NB4 (cell line): ENCODE results near the gene AKIRIN2.

Experiments used
- POLR2A ChIP-seq: IDR thresholded peaks from 2 replicates; pipeline ENCODE4 v1.6.1; 2011; ENCODE audit warnings: mild to moderate bottlenecking; ENCODE audit not compliant: insufficient read length; ENCODE audit errors: extremely low read depth
- TF ChIP-seq, protein P1 (sequence below): IDR thresholded peaks from one replicate; pipeline ENCODE4 v1.5.1; 2012; ENCODE audit warnings: low read depth, low read length

DNA sequence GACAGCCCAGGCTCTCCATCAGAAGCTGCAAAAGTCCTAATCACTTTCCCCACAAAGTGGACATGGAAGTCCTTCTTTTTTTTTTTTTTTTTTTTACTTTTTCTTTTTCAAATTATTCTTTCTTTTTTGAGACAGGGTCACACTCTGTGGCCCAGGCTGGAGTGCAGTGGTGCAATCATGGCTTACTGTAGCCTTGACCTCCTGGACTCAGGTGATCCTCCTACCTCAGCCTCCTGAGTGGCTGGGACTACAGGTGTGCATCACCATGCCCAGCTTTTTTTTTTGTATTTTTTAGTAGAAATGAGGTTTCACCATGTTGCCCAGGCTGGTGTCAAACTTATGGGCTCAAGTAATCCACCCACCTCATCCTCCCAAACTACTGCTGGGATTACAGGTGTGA lies 29.0 kb upstream of the AKIRIN2 start:
- TF ChIP-seq, protein P1, sequence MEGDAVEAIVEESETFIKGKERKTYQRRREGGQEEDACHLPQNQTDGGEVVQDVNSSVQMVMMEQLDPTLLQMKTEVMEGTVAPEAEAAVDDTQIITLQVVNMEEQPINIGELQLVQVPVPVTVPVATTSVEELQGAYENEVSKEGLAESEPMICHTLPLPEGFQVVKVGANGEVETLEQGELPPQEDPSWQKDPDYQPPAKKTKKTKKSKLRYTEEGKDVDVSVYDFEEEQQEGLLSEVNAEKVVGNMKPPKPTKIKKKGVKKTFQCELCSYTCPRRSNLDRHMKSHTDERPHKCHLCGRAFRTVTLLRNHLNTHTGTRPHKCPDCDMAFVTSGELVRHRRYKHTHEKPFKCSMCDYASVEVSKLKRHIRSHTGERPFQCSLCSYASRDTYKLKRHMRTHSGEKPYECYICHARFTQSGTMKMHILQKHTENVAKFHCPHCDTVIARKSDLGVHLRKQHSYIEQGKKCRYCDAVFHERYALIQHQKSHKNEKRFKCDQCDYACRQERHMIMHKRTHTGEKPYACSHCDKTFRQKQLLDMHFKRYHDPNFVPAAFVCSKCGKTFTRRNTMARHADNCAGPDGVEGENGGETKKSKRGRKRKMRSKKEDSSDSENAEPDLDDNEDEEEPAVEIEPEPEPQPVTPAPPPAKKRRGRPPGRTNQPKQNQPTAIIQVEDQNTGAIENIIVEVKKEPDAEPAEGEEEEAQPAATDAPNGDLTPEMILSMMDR, result no peak
- TF ChIP-seq POLR2A, result no peak
